GM12878 (cell line): Measurements from ENCODE around the gene GPR171. TPM values are rescaled to one million over a fixed set of nuclear protein-coding genes. Genes with fewer than 3 reads are reported as not detected.

Experiments
- ATAC-seq: fragments of 200-7000 bp; cut with Tn5 transposase; 3 replicates; pipeline ENCODE4 v1.9.1; 2020; ENCODE audit warnings: mild to moderate bottlenecking, moderate library complexity
- BruUV-seq: library from RNA; stranded (reverse); fragments of 400-500 nt; replicated peaks from 2 replicates; lab custom pipeline; 2021; lab: Mats Ljungman, UMichigan
- CTCF ChIA-PET: fragments of 300-600 bp; sonication (Branson Sonifier 250); formaldehyde crosslinking; extraction: SDS; loops from one replicate; lab custom pipeline; 2021; ENCODE audit warnings: inconsistent platforms; lab: Yijun Ruan, JAX
- POLR2A ChIA-PET: fragments of 350-600 bp; formaldehyde crosslinking; extraction: SDS; loops from one replicate; lab custom pipeline; 2021; ENCODE audit warnings: inconsistent platforms; lab: Charles Lee
- RAD21 ChIA-PET: fragments of 300-600 bp; sonication (Branson Sonifier 250); formaldehyde crosslinking; loops from one replicate; lab custom pipeline; 2023; ENCODE audit warnings: antibody characterized with exemption; ENCODE audit not compliant: unreplicated experiment; lab: Charles Lee
- SMC1A ChIA-PET: fragments of 300-600 bp; sonication (Branson Sonifier 250); formaldehyde crosslinking; loops from one replicate; lab custom pipeline; 2023; ENCODE audit not compliant: unreplicated experiment, uncharacterized antibody; lab: Charles Lee
- DNase-seq: peaks from one replicate; pipeline ENCODE4 v3.0.0-alpha.2; 2011; ENCODE audit warnings: low read depth, low spot score
- FAIRE-seq: peaks from 3 replicates; lab custom pipeline; 2011; peaks lifted over from hg19 to GRCh38; lab: Jason Lieb, UNC
- H2AFZ ChIP-seq: 2 replicates; pipeline ENCODE4 v1.6.0; 2011; ENCODE audit warnings: low read depth, low read length, control low read depth; ENCODE audit not compliant: control insufficient read depth
- H3K27ac ChIP-seq: 2 replicates; pipeline ENCODE4 v1.5.1; 2011; ENCODE audit warnings: control low read depth; ENCODE audit not compliant: control insufficient read depth, insufficient read depth
- H3K27me3 ChIP-seq, 2 experiments: replicated peaks in 1 of 2; 2 replicates each; pipeline versions ENCODE4 v1.6.0 to v1.6.1; 2011; ENCODE audit warnings: low read length in 1 of 2; ENCODE audit not compliant: control insufficient read depth in 2 of 2, insufficient read depth in 2 of 2
- H3K36me3 ChIP-seq, 2 experiments: 2 replicates each; pipeline ENCODE4 v1.5.1; 2011; ENCODE audit warnings: low read length in 1 of 2; ENCODE audit not compliant: control insufficient read depth in 2 of 2, insufficient read depth in 2 of 2
- H3K4me1 ChIP-seq: 2 replicates; pipeline ENCODE4 v1.6.1; 2011; ENCODE audit warnings: mild to moderate bottlenecking, low read length, moderate library complexity, mixed read lengths; ENCODE audit not compliant: control insufficient read depth, insufficient read depth
- H3K4me2 ChIP-seq: 2 replicates; pipeline ENCODE4 v1.6.0; 2011; ENCODE audit warnings: control low read depth; ENCODE audit not compliant: control insufficient read depth, insufficient read depth
- H3K4me3 ChIP-seq: fragments of 200-600 bp; sonication (generic); 2 replicates; pipeline ENCODE4 v1.5.1; 2016
- H3K79me2 ChIP-seq: 2 replicates; pipeline ENCODE4 v1.6.0; 2011; ENCODE audit warnings: low read length; ENCODE audit not compliant: control insufficient read depth, insufficient read depth
- H3K9ac ChIP-seq: 2 replicates; pipeline ENCODE4 v1.8.0; 2011; ENCODE audit warnings: low read length, control low read depth, mixed read lengths; ENCODE audit not compliant: control insufficient read depth, insufficient read depth
- H3K9me3 ChIP-seq: replicated peaks from 3 replicates; pipeline ENCODE4 v1.5.1; 2011; ENCODE audit warnings: mild to moderate bottlenecking, low read length; ENCODE audit not compliant: control insufficient read depth, insufficient read depth
- H4K20me1 ChIP-seq: 2 replicates; pipeline ENCODE4 v1.6.0; 2011; ENCODE audit not compliant: control insufficient read depth, insufficient read depth
- ASH2L ChIP-seq: fragments of 300-600, 200-600 bp; sonication (generic); IDR thresholded peaks from 2 replicates; pipeline ENCODE4 v1.6.1; 2017; ENCODE audit warnings: low read depth, mild to moderate bottlenecking, borderline replicate concordance
- CHD1 ChIP-seq: IDR thresholded peaks from 2 replicates; pipeline ENCODE4 v1.6.1; 2012; ENCODE audit warnings: low read depth, low read length, improper control_type of control experiment
- CREB1 ChIP-seq: IDR thresholded peaks from 2 replicates; pipeline ENCODE4 v1.6.1; 2012; ENCODE audit warnings: low read depth, mild to moderate bottlenecking, inconsistent platforms
- DPF2 ChIP-seq: fragments of 450-650 bp; IDR thresholded peaks from 2 replicates; pipeline ENCODE4 v1.6.1; 2017; ENCODE audit warnings: mild to moderate bottlenecking
- ETV6 ChIP-seq, 2 experiments: fragments of 450-650 bp in 1 of 2; IDR thresholded peaks in 1 of 2; conservative IDR thresholded peaks in 1 of 2; 2 replicates each; pipeline ENCODE4 v1.6.1; 2014; ENCODE audit warnings: antibody characterized with exemption in 1 of 2, borderline replicate concordance in 1 of 2, low read depth in 1 of 2, mild to moderate bottlenecking in 1 of 2, moderate library complexity in 1 of 2
- FOS ChIP-seq: IDR thresholded peaks from 3 replicates; pipeline ENCODE4 v1.6.1; 2011; ENCODE audit warnings: borderline replicate concordance; ENCODE audit not compliant: insufficient read length; ENCODE audit errors: extremely low read depth
- JUND ChIP-seq: IDR thresholded peaks from 2 replicates; pipeline ENCODE4 v1.6.1; 2012; ENCODE audit warnings: low read depth, mild to moderate bottlenecking, low read length, improper control_type of control experiment, moderate library complexity
- MTA2 ChIP-seq: fragments of 450-650 bp; IDR thresholded peaks from 2 replicates; pipeline ENCODE4 v1.6.1; 2016; ENCODE audit warnings: low read depth, mild to moderate bottlenecking, moderate library complexity
- NFYB ChIP-seq: IDR thresholded peaks from 2 replicates; pipeline ENCODE4 v1.6.1; 2011; ENCODE audit warnings: low read depth, mild to moderate bottlenecking, low read length, improper control_type of control experiment, moderate library complexity; ENCODE audit not compliant: insufficient read depth
- POLR2AphosphoS5 ChIP-seq: IDR thresholded peaks from 2 replicates; pipeline ENCODE4 v1.6.1; 2011; ENCODE audit warnings: mild to moderate bottlenecking, low read length, inconsistent platforms
- RB1 ChIP-seq: fragments of 450-650 bp; formaldehyde crosslinking; IDR thresholded peaks from 2 replicates; pipeline ENCODE4 v1.6.1; 2017; ENCODE audit warnings: mild to moderate bottlenecking, borderline replicate concordance
- RFX5 ChIP-seq: IDR thresholded peaks from 2 replicates; pipeline ENCODE4 v1.6.1; 2011; ENCODE audit warnings: low read depth, low read length, improper control_type of control experiment
- YY1 ChIP-seq: IDR thresholded peaks from 2 replicates; pipeline ENCODE4 v1.6.1; 2011; ENCODE audit warnings: low read depth, mild to moderate bottlenecking, low read length
- ZNF622 ChIP-seq: fragments of 450-650 bp; IDR thresholded peaks from 2 replicates; pipeline ENCODE4 v1.6.1; 2017; ENCODE audit warnings: mild to moderate bottlenecking, inconsistent platforms
- WGBS: methylation state at CpG from one replicate; pipeline ENCODE4 v1.1.6; 2016; ENCODE audit warnings: low lambda C conversion rate; ENCODE audit not compliant: insufficient replicate concordance, insufficient coverage; ENCODE audit errors: missing lambda C conversion rate; 5-methylcytosine and 5-hydroxymethylcytosine counted together
- in situ Hi-C: fragments of 300-500 bp; cut with MboI; formaldehyde crosslinking; loops from 9 replicates; pipeline ENCODE4 v1.14.3; 2018; ENCODE audit warnings: mixed read lengths
- intact Hi-C: fragments of 100-400 bp; cut with micrococcal nuclease; formaldehyde crosslinking; loops from one replicate; pipeline ENCODE4 v1.14.2; 2022; ENCODE audit not compliant: unreplicated experiment
- polyA plus RNA-seq, 11 experiments: library from polyadenylated mRNA; depleted of rRNA in 4 of 11; unstranded in 6 of 11; stranded (reverse) in 5 of 11; fragments of >200 nt; fragmentation: Nextera tagmentation in 4 of 11; fragmentation: Illumina TruSeq in 1 of 11; extraction: Ambion mirVana in 4 of 11; extraction: Trizol in 1 of 11; gene quantifications; 1 replicate in 1 of 11; 2 replicates in 10 of 11; pipeline versions ENCODE4 v1.2.1 to v1.2.3, GENCODE V29; 2011 to 2016; ENCODE audit warnings: inconsistent platforms in 2 of 11, missing spikeins in 2 of 11, low read depth in 1 of 11
- total RNA-seq, 4 experiments: library from RNA; depleted of rRNA in 3 of 4; stranded (reverse); fragments of >200 nt in 3 of 4; fragmentation: Illumina TruSeq in 1 of 4; extraction: Trizol in 1 of 4; gene quantifications; 2 replicates each; pipeline versions ENCODE4 v1.2.1 to v1.2.3, GENCODE V29; 2013 to 2021

Gene GPR171
- total and polyA plus RNA-seq, 10 of the 15 experiments (the other 5 are each of a cell fraction or from before 2014, with no cell fraction given): 0.05 to 0.07 TPM; not detected in 8

- Histone ChIP-seq H3K27ac (no peak overlapping the region), H3K4me1 (no peaks in the 10 kb centered on the region), H3K9ac (no peak overlapping the region), H3K27me3 (no peaks in the 10 kb centered on the region), H4K20me1 (no peaks in the 10 kb centered on the region), H3K4me3 (no peak overlapping the region), H3K9me3 (no peaks in the 10 kb centered on the region), H3K79me2 (no peaks in the 10 kb centered on the region), H3K4me2 (no peak overlapping the region), H3K36me3 (no peaks in the 10 kb centered on the region), H2AFZ (no peak overlapping the region)
- SMC1A ChIA-PET: interaction anchor here (1.3 to 1.7 kb wide), 2 partner anchors 9 to 10 kb away, joined by 3 to 6 read pairs; no protein-coding TSS in a partner anchor
- BruUV-seq: no TSS peak
- WGBS: 64% methylated on average over 2 of the region's 2 CpGs
- intact Hi-C loops (no loop called here), in situ Hi-C loops (no loop called here)
- POLR2A ChIA-PET: no interaction called here
- FAIRE-seq (no peak), DNase-seq (no peak), ATAC-seq (no peak)
- CTCF ChIA-PET: interaction anchor here (1.4 kb wide), 1 partner anchor 50 kb away, joined by 3 read pairs; no protein-coding TSS in a partner anchor
- RAD21 ChIA-PET: no interaction called here
- no peak for TF ChIP-seq CHD1
- no peak for TF ChIP-seq RB1
- no peak for TF ChIP-seq CREB1
- TF ChIP-seq RFX5: no peak
- TF ChIP-seq YY1: no peak
- TF ChIP-seq ZNF622: no peak
- TF ChIP-seq ASH2L: no peak
- no peak for TF ChIP-seq ETV6 (conservative IDR thresholded peaks at IDR 0.05 in 1 of 2, IDR thresholded peaks at IDR 0.05 in 1 of 2; ENCODE audit: borderline replicate concordance in 1 of 2, low read depth in 1 of 2)
- TF ChIP-seq DPF2: no peak
- no peak for TF ChIP-seq FOS
- no peak for TF ChIP-seq NFYB
- no peak for TF ChIP-seq POLR2AphosphoS5
- no peak for TF ChIP-seq JUND
- no peak for TF ChIP-seq MTA2
Measured at GRCh38 chr3:151236316-151236715, 33.3 kb upstream of the GPR171 start.
